K562 treated with DMSO at 1 percent for 4 hours (cell line): ENCODE measurements around the gene MRPS5. TPM values are rescaled to one million over a fixed set of nuclear protein-coding genes. Genes with fewer than 3 reads are reported as not detected.

ENCODE experiments used
- total RNA-seq: library from RNA; unstranded; fragments of 300-600 nt; gene quantifications from 2 replicates; pipeline ENCODE4 v1.2.3, GENCODE V29; 2022; ENCODE audit not compliant: insufficient read depth

Gene MRPS5
- 69.2 and 72.2 TPM in 2 replicates for total RNA-seq

GRCh38 chr2:95121407-95122196 lies at the start of gene MRPS5:
Gene MRPS5, minus strand, starts transcription at chr2:95121808. Its CDS starts 17 bp downstream, at chr2:95121791.

GRCh38 chr2:95165371-95166064 lies 43.9 kb upstream of the MRPS5 start, which contains the start of gene ZNF2:
Gene ZNF2, plus strand, starts transcription at chr2:95165809. Its CDS starts 10,418 bp downstream, at chr2:95176227.

GRCh38 chr2:95159690-95160449 lies 38.3 kb upstream of the MRPS5 start, which contains the start of gene ZNF514:
Gene ZNF514, minus strand, starts transcription at chr2:95159848. Its CDS starts 6,595 bp downstream, at chr2:95153253.

Other genes starting within 250 kb of the MRPS5 start
- not detected in 2 replicates for gene MAL, start 96.1 kb downstream of the MRPS5 start, total RNA-seq
- 2.1 and 6.2 TPM in 2 replicates for gene ZNF514, start 38.0 kb upstream of the MRPS5 start, total RNA-seq
- gene ZNF2, start 44.0 kb upstream of the MRPS5 start, total RNA-seq = 1.4 and 2.5 TPM in 2 replicates
- gene ZNF892, start 85.7 kb upstream of the MRPS5 start, total RNA-seq = not detected in 2 replicates
- gene PROM2, start 152.6 kb upstream of the MRPS5 start, total RNA-seq = not detected in 2 replicates
- gene KCNIP3, start 175.5 kb upstream of the MRPS5 start, total RNA-seq = not detected in 2 replicates